LNCaP clone FGC (cell line): ENCODE measurements around the gene CDC42EP1.

Source experiments
- DNase-seq: peaks from one replicate; pipeline ENCODE4 v3.0.0-alpha.2; 2011; ENCODE audit warnings: low read depth
- H3K4me3 ChIP-seq: 2 replicates; pipeline ENCODE4 v1.5.1; 2011; ENCODE audit warnings: mild to moderate bottlenecking, low read depth, low read length, control low read depth
- TF ChIP-seq, protein P1 (sequence below): IDR thresholded peaks from 2 replicates; pipeline ENCODE4 v1.5.1; 2012; ENCODE audit warnings: mild to moderate bottlenecking; ENCODE audit not compliant: control insufficient read depth, insufficient read depth; ENCODE audit errors: extremely low read depth

The CDC42EP1 gene

DNA sequence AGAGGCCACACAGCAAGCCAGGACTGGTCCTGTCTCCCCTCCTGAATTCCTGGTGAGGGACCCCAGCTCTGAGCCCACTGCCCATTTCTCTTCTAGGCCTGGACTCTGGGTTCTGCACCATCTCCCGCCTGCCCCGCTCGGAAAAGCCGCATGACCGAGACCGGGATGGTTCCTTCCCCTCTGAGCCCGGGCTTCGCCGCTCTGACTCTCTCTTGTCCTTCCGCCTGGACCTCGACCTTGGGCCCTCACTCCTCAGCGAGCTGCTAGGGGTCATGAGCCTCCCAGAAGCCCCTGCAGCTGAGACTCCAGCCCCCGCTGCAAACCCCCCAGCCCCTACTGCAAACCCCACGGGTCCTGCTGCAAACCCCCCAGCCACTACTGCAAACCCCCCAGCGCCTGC is 7.7 kb downstream of the CDC42EP1 start:
- TF ChIP-seq, protein P1, sequence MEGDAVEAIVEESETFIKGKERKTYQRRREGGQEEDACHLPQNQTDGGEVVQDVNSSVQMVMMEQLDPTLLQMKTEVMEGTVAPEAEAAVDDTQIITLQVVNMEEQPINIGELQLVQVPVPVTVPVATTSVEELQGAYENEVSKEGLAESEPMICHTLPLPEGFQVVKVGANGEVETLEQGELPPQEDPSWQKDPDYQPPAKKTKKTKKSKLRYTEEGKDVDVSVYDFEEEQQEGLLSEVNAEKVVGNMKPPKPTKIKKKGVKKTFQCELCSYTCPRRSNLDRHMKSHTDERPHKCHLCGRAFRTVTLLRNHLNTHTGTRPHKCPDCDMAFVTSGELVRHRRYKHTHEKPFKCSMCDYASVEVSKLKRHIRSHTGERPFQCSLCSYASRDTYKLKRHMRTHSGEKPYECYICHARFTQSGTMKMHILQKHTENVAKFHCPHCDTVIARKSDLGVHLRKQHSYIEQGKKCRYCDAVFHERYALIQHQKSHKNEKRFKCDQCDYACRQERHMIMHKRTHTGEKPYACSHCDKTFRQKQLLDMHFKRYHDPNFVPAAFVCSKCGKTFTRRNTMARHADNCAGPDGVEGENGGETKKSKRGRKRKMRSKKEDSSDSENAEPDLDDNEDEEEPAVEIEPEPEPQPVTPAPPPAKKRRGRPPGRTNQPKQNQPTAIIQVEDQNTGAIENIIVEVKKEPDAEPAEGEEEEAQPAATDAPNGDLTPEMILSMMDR: no peak
- H3K4me3 ChIP-seq: no peak overlapping the region
- no peak for DNase-seq

DNA sequence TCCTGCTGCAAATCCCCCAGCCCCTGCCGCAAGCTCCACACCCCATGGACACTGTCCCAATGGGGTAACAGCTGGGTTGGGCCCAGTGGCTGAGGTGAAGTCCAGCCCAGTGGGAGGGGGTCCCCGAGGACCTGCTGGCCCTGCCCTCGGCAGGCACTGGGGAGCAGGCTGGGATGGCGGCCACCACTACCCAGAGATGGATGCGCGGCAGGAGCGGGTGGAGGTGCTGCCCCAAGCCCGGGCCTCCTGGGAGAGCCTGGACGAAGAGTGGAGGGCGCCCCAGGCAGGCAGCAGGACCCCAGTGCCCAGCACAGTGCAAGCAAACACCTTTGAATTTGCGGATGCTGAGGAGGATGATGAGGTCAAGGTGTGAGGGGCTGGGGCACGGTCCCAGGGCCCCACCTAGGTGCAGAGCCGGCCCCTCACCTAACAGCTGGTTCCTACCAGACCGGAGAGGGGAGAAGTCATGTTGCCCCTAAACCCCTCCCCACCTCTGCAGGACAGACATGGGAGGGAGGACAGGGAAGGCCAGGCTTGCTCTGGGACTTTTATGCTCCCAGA is 8.2 kb downstream of the CDC42EP1 start:
- DNase-seq: no peak
- TF ChIP-seq, protein P1: no peak
- no peak overlapping the region for H3K4me3 ChIP-seq

DNA sequence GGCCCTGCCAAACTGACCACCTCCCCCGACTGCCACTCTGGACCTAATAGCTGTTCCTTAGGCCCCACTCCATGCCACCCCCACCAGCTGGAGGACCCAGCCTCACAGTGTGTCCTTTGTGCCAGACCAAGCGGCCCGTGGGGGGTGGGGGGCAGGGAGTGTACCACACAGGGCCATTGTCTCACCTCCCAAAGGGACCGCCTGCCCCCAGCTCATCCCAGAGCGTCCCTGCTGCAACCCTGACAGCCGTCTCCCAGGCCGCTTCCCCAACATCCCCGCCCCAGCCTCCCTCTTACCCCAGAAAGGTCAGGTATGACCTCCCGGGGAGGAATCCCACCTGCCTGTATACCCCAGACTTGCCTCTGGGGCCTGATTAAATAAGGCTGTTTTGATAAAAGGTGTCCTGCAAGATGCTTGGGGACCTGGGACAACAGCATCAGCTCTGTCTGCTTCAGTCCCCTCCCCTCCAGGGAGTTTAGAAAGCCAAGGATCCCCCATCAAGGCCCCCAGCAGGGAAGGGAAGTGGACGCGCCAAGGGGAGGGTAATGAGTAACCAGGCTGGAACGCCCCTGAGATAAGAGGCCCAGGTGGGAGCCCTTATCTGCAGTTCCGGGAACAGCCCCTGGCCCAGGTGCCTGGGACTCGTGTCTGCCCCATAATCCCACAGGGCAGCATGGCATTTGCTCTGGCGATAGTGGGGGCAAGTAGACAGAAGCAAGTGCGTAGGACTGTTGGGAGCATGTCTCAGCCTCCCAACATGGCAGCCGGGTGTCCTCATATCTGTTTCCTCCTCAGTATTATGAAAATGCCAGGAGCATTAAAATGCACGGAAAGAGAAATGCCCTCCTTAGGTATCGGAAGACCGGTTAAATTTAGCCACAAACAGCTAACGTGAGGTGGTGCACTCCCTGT is 9.0 kb downstream of the CDC42EP1 start:
- DNase-seq: no peak
- no peak overlapping the region for H3K4me3 ChIP-seq
- TF ChIP-seq, protein P1: no peak

DNA sequence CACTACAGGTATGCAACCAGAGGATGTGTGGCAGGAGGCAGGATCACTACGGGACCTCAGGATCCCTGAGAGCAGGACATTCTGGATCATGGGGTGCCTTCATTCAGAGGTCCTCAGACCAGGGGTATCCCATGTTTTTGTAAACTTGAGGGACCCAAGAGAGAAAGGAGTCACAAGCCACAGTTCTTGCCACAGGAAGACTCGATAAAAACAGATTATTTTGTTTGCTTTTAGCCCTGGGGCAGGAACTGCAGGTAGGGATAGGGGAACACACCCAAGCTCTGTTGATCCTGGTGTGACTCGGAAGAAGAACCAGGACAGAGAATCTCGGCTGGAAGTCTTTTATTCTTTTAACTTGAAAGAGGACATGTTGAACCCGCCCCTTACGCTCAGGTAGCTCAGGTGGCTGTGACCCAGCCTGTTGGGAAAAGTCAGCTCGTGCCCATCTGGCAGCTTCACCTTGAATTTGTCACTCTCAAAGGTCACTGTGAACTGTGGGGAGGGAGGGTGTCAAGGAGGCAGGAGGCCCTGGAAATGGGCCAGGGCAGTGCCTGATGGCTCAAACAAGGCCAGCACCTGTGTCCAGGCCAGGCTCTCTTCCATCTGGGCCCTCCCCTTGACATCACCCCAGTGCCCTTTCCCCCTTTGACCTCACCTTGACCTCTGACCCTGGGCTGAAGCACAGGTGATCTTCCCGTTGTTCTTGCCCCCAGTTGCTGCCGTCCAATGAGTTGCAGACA is 9.8 kb downstream of the CDC42EP1 start:
- no peak for DNase-seq
- no peak overlapping the region for H3K4me3 ChIP-seq
- TF ChIP-seq, protein P1: no peak

DNA sequence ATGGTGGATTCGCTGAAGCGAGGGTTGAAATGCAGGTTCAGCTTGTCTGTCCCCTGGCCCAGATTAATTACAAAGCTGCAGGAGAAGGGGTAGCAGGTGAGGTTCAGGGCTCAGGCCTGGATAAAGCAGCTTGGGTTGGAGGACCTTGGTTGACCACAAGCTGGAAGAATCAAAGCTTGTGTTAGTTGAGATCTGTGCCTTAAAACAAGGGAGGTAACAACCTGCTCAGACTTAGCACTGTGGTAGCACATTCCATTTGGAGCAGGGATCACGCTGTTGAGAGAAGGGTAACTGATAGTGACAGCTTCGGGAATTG is 10.3 kb downstream of the CDC42EP1 start:
- no peak for DNase-seq
- H3K4me3 ChIP-seq: no peak overlapping the region
- TF ChIP-seq, protein P1: no peak

DNA sequence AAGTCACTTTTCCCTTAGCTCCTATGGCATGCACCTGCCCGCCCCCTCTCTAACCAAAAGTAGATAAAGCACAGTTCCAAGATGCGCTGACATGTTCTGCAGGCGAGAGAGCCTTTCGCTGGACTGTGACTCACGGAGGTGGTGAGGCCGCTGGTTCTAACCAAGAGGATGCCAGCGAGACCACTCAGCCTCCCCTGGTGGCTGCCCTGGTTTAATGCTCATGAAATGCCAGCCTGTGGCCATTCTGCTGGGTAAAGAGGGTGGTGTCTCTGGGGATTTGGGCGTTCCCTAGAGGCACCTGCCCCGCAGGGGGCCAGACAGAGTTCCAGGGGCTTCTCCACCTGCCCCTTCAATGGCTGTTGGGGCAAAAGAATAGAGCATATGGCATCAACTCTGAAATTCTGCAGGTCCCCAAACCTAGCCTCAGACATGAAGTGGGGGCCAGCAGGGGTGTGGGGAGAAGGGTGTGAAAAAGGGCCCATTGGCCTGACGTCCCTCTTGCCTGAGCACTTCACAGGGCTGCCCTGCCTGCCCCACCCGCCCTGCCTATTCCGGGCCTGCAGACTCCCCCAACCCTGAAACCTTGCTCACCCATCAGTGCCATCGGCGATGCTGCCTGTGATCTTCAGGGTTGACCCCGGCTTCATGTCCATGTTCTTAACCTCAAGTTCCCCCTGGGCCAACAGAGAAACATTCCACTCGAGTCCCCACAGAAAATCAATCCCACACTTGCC is 11.1 kb downstream of the CDC42EP1 start:
- TF ChIP-seq, protein P1: no peak
- DNase-seq: no peak
- no peak overlapping the region for H3K4me3 ChIP-seq
